Osteoblast (primary cell): ENCODE results near the gene DMRT3. TPM values are rescaled to one million over a fixed set of nuclear protein-coding genes. Genes with fewer than 3 reads are reported as not detected.

Experiments used
- DNase-seq: peaks from one replicate; pipeline ENCODE4 v3.0.0; 2011; ENCODE audit warnings: low spot score, mixed read lengths; ENCODE audit not compliant: insufficient read length; ENCODE audit errors: missing footprints
- H2AFZ ChIP-seq: 2 replicates; pipeline ENCODE4 v1.6.0; 2011; ENCODE audit warnings: mild to moderate bottlenecking, low read length
- H3K27ac ChIP-seq: 2 replicates; pipeline ENCODE4 v1.5.1; 2011; ENCODE audit warnings: mild to moderate bottlenecking, low read depth, low read length, moderate library complexity
- H3K27me3 ChIP-seq: 2 replicates; pipeline ENCODE4 v1.6.0; 2012; ENCODE audit warnings: mild to moderate bottlenecking, control low read depth, inconsistent platforms, low read length, moderate library complexity; ENCODE audit not compliant: insufficient read depth
- H3K36me3 ChIP-seq: 2 replicates; pipeline ENCODE4 v1.5.1; 2011; ENCODE audit warnings: mild to moderate bottlenecking, low read length, control low read depth, moderate library complexity; ENCODE audit not compliant: insufficient read depth
- H3K4me1 ChIP-seq: 2 replicates; pipeline ENCODE4 v1.5.1; 2011; ENCODE audit warnings: mild to moderate bottlenecking, low read length, control low read depth, moderate library complexity; ENCODE audit not compliant: insufficient read depth
- H3K4me2 ChIP-seq: 2 replicates; pipeline ENCODE4 v1.6.0; 2011; ENCODE audit warnings: mild to moderate bottlenecking, low read length; ENCODE audit not compliant: insufficient read depth
- H3K4me3 ChIP-seq: fragments of 200-600 bp; sonication (generic); 3 replicates; pipeline ENCODE4 v1.5.1; 2012; ENCODE audit warnings: mild to moderate bottlenecking, low read length, inconsistent platforms; ENCODE audit not compliant: insufficient read depth
- H3K79me2 ChIP-seq: 2 replicates; pipeline ENCODE4 v1.6.0; 2012; ENCODE audit warnings: mild to moderate bottlenecking, low read length, control low read depth, inconsistent platforms; ENCODE audit not compliant: insufficient read depth
- H3K9me3 ChIP-seq: 2 replicates; pipeline ENCODE4 v1.5.1; 2011; ENCODE audit warnings: low read depth, low read length, control low read depth
- H4K20me1 ChIP-seq: 2 replicates; pipeline ENCODE4 v1.6.0; 2012; ENCODE audit warnings: mild to moderate bottlenecking, low read length, control low read depth; ENCODE audit not compliant: insufficient read depth
- total RNA-seq: library from RNA; depleted of rRNA; stranded (reverse); fragments of >200 nt; gene quantifications from 2 replicates; pipeline ENCODE4 v1.2.3, GENCODE V29; 2012
- TF ChIP-seq, protein P1 (sequence below): IDR thresholded peaks from 2 replicates; pipeline ENCODE4 v1.5.1; 2011; ENCODE audit warnings: mild to moderate bottlenecking, low read depth, low read length, moderate library complexity; ENCODE audit errors: extremely low read depth

DMRT3 gene
- total RNA-seq, 1 donor, result not detected

DNA sequence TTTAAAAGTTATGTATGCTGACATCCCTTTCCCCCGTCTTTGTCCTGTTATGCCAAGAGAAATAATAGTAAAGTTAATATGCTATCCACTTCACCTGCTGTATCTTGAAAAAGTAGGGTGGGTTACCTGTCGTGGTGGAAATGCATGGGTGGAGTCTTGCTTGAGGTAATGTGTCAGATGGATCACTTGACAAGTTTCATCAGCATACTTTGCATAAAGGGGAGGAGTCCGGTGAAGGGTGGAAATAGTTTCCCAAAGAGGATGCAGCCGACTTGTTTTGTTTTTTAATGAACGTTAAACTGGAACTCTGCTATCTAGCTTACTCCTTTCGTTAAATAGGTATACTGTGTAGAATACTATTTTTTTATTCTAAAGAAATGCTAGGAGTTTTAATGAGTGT is 9.0 kb upstream of the DMRT3 start:
- H3K9me3 ChIP-seq, result no peaks in the 10 kb centered on the region
- H3K4me3 ChIP-seq, result no peak overlapping the region
- TF ChIP-seq, protein P1, sequence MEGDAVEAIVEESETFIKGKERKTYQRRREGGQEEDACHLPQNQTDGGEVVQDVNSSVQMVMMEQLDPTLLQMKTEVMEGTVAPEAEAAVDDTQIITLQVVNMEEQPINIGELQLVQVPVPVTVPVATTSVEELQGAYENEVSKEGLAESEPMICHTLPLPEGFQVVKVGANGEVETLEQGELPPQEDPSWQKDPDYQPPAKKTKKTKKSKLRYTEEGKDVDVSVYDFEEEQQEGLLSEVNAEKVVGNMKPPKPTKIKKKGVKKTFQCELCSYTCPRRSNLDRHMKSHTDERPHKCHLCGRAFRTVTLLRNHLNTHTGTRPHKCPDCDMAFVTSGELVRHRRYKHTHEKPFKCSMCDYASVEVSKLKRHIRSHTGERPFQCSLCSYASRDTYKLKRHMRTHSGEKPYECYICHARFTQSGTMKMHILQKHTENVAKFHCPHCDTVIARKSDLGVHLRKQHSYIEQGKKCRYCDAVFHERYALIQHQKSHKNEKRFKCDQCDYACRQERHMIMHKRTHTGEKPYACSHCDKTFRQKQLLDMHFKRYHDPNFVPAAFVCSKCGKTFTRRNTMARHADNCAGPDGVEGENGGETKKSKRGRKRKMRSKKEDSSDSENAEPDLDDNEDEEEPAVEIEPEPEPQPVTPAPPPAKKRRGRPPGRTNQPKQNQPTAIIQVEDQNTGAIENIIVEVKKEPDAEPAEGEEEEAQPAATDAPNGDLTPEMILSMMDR, result no peak
- no peak for DNase-seq
- no peaks in the 10 kb centered on the region for H3K36me3 ChIP-seq
- no peaks in the 10 kb centered on the region for H3K4me1 ChIP-seq
- H2AFZ ChIP-seq, result no peak overlapping the region
- H3K4me2 ChIP-seq, result peak overlapping the region; percentile 2
- no peaks in the 10 kb centered on the region for H4K20me1 ChIP-seq
- H3K27ac ChIP-seq, result no peak overlapping the region
- H3K79me2 ChIP-seq, result no peaks in the 10 kb centered on the region
- peaks cover 30% of the 10 kb centered on the region for H3K27me3 ChIP-seq

DNA sequence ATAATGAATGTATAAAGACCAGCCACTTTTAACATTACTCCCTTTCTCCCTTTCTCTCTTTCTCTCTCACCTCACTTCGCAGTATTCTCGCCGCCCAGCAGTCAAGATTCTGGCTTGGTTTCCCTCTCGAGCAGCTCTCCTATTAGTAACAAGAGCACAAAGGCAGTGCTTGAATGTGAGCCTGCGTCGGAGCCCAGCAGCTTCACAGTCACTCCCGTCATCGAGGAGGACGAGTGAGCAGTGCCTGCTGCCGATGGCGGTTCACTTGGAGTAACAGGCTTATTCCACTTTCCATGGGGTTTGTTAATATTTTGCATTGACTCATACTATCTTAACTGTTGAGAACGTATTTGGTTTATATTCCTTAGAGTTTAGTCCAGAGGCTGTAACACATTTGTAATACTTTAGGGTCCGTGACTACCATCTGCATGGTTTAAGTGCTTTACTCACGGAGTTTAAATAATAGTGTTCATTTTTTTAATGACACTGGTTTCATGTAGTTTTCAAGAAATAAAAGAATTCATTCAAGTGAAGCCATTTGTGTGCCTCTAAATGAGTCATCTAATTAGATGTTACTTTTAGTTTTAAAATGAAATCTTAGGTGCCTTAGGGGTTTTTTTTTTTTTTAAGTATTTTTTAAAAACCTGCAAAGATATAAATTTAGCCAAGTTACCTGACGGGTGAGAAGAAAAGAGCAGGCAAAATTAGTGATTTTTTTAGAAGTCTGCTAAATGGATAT is 8.4 kb upstream of the DMRT3 start:
- H3K36me3 ChIP-seq, result no peaks in the 10 kb centered on the region
- H3K4me1 ChIP-seq, result no peaks in the 10 kb centered on the region
- H3K9me3 ChIP-seq, result no peaks in the 10 kb centered on the region
- TF ChIP-seq, protein P1, result no peak
- H3K27me3 ChIP-seq, result peaks cover 31% of the 10 kb centered on the region
- H3K4me3 ChIP-seq, result peak overlapping the region; percentile 33
- peak overlapping the region; percentile 2 for H3K4me2 ChIP-seq
- DNase-seq, result no peak
- H3K27ac ChIP-seq, result no peak overlapping the region
- H3K79me2 ChIP-seq, result no peaks in the 10 kb centered on the region
- H4K20me1 ChIP-seq, result no peaks in the 10 kb centered on the region
- H2AFZ ChIP-seq, result peak overlapping the region; percentile 64

DNA sequence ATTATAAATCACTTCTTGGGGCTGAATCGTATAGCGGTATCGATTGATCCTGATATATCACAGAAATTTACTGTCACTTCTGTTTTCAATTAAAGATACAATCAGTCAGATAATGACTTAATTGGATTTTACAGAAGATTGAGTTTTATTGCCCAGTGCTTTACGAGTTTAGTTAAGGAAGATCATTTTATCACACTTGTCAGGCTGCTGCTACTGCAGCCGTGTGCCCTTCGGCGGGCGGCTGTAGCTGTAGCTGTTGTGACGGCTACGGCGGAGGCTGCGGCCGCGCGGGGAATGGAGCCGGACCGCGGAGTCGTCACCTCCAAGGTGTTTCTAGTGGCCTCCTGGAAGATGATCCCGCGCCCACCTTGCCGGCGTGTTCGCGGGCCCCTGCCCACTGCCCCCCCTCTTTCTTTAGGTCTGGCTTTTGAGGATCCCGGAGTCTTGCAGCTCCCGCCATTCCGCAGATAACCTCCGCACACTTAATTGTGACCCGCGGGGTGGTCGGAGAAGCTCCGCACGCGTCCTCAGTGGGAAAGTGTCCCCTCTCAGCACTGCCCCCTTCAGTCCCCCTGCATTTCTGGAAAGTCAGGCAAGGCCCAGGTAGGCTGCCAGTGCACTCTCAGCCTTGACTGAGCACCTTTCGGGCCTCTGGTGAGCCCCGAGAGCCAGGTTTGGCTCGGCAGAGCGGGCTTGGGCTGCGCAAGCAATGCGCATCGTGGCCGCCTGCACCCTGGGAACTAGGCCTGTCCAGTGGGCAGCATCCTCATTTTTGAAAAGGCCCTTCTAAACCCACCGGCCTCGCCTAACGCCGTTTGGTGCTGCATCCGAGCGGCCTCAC is 6.9 kb upstream of the DMRT3 start:
- DNase-seq, result no peak
- Histone ChIP-seq H3K79me2 (no peaks in the 10 kb centered on the region), H3K27ac (no peak overlapping the region), H3K36me3 (no peaks in the 10 kb centered on the region), H2AFZ (no peak overlapping the region), H3K27me3 (peaks cover 38% of the 10 kb centered on the region), H3K4me2 (no peak overlapping the region), H3K4me3 (no peak overlapping the region), H4K20me1 (no peaks in the 10 kb centered on the region), H3K9me3 (no peaks in the 10 kb centered on the region), H3K4me1 (no peaks in the 10 kb centered on the region)
- TF ChIP-seq, protein P1, result no peak
